ENCODE measurements around the gene DNER.
"Not testable (repeated sequence)": the region's sequence is repeated elsewhere in the genome, so short reads cannot be mapped to it uniquely, and the experiment has no call there.

The DNER gene

DNA sequence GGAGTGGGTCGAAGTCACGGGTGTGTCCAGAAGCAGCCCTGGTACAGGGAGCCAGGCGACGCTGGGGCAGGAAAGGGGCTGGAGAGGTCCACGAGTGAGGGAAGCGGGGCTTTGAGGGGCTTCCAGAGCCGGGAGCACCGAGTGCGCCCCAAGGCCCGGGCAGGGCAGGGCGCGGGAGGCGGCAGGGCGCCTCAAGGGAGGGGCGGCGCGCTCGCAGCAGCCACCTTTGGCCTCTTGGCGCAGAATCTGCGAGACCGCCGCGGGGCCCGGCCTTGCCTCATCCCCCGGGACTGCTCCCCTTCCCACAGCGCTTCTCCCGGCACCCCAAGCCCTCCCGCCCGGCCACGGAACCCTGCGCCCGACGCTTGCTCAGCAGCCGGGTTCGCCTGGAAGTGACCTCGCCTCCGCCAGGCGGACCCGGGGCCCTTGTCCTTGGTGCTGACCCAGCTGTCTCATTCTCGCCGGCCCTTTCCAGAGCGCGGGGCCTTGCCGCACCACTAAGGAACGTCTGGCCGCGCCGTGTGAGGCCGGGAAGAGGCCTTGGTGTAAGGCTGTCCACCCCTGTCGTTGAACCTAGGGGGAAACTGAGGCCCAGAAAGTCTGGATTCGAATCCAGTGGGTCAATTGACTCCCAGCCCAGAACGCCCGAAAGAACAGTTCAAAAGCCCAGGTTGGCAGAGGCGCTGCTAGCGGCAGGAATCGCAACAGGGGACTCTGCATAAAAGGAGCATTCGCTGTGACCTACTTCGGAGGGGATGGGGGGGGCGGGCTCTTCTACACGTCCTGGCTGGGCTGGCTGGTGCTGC is 584 bp upstream of the DNER start:
- no peak for DNase-seq

DNA sequence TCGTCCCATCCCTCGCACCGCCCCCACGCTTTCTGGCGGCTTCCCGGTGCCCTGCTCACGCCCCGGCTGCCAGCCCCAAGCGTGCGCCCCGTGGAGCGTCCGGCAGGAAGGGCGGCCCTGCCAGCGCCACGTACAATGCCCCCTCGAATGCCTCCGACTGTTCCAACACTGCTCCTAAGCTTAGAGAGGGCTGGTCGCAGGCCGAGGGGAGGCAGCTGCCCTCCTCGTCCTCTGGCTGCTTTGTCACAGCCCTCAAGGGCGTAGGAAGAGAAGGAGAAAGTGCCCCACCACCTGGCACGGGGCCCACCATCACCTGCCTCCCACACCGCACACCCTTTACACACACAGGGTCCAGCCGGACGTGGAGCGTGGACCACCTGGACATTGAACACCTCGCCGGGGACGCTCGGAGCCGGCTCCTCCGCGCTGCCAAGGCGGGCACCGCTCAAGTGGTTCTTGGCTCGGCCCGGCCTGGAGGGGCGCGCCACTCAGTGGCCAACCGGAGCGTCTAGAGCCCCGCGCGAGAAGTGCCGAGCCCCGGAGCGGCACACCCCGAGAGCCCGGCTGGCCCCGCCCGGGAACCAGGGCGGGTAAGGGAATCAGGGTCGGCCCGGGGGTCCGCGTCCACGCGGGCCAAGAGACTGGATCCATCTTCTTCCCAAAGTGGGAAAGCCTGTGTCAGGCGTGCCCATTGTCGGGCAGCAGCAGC is 830 bp downstream of the DNER start:
- no peak for DNase-seq

DNA sequence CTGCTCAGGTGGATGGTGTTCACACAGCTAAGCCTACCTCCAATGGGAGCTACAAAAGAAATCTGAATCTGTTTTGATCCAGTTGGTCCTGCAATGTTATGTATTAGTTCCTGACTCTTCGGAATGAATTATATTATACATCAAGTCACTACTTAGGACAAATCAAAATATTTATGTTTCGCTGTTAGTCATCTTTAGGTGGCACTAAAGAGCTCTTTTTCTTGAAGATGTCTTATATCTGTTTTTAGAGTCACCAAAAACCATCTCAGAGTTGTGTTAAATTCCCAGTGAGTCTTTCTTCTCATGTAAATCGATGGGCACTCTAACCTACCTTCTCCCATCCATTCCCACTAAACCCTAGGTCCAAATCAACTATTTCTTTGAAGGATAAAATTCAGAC is 2.2 kb downstream of the DNER start:
- no peak for DNase-seq

DNA sequence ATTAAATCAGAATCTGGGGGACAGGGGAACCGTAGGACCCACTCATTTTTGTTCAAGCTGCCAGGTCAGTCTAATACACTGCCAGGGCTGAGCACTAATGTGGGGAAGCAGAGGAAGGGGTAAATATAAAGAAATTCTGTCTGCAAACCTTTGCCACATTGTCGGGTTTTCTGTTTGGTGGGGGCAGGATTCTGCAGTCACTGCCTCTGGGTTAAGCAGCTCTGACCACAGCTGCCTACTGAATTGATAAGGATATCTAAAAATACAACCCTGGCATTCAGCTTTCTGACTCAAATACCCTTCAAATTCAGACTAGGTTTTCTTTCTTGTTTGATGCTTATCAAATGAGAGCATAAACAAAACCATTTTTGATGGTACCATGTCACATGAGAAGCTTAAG is 6.0 kb downstream of the DNER start:
- no peak for DNase-seq

DNA sequence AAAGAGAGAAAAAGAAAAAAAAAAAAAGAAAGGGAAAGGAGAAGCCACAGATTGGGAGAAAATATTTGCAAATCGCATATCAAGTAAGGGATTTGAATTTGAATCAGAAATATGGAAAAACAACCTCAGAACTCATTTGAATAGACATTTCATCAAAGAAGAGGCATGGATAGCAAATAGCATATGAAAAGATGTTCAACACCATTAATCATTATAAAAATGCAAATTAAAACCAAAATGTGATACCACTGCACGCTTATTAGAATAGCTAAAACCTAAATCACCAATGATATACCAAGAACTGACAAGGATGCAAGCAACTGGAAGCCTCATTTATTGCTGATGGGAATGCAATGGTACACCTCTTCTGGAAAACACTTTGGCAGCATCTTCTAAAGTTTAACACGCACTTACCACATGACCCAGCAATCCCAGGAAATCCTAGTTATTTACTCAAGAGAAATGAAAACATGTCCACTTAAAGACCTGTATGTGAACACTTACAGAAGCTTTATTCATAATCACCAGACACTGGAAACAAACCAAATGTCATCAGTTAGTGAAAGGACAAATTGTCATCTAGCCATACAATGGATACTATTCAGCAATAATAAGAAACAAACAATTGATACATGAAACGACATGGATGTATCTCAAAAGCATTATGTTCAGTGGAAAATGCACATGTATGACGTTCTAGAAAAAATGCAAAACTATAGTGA is 10.3 kb downstream of the DNER start:
- DNase-seq: no peak

DNA sequence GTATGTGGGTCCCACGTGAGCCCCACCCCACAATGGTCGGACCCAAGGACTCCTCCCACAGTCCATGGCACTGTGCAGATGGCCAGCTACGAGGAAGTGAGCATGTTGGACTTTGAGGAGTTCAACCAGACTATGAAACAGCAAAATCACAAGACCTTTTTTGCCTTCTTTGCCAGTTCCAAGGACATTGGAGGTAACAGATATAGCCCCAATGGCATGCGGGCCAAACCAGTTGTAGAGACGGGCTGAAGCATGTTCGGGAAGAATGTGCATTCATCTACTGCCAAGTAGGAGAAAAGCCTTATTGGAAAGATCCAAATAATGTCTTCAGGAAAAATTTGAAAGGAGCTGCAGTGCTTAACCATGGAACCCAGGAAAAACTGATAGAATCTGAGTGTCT is 12.6 kb downstream of the DNER start:
- DNase-seq: no peak

DNA sequence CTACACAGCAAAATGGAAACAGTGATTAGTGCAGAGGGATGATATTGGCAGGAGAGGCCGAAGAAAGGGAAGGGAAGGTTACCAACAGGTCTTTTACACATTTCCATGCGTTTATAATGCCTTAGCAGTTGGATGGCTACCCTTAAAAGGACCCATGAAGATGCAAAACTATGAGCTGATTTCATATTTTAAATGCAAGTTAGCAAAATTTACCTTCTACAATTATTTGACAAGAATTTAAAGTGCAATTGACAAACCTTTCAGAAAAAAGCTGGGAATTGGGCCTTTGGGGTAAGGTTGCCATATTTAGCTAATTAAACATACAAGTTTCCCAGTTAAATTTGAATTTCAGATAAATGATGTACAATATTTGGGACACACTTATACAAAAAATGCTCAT is 13.3 kb downstream of the DNER start:
- DNase-seq: no peak

DNA sequence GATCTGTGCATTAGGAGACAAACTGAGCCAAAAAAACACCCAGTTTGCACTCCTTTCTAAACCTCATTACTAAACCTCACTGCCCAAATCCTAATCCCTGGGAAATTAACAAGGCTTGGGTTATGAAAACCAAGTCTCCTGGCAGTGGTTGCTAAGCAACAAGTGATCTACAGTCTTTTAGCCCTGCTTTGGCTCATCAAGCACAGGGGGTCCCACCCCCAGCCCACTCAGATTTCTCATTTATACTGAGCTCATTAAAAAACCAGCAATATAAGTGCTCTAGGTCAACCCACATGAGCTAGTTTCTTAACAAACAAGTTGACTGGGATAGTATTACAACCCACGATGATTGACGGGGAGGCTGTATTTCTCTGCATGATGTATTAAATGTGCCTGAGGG is 18.4 kb downstream of the DNER start:
- no peak for DNase-seq

DNA sequence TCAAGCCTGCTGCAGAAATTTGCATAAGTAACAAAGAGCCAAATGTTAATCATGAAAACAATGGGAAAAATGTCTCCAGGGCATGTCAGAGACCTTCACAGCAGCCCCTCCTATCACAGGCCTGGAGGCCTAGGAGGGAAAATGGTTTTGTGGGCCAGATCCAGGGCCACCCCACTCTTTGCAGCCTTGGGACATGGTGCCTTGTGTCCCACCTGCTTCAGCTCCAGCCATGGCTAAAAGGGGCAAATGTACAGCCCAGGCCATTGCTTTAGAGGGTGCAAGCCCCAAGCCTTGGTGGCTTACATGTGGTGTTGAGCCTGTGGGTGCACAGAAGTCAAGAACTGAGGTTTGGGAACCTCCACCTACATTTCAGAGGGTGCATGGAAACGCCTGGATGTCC is 20.5 kb downstream of the DNER start:
- not testable (repeated sequence) for DNase-seq

DNA sequence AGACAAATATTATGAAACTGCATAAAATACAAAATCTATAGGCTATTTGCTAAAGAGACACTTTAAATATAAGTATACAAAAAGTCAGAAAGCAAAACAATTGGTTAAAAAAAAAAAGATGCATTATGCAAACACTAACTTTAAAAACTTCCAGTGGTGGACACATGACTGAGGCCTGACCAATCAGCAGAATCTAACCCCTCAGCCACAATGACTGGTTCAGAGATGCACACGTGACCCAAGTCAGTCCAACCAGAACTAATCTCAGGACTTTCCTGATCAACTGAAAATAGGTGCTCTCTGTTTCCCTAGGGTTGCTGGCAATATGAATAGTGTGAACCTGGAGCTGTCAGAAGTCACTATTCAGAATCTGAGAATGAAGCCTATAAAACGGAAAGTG is 22.7 kb downstream of the DNER start:
- DNase-seq: no peak

DNA sequence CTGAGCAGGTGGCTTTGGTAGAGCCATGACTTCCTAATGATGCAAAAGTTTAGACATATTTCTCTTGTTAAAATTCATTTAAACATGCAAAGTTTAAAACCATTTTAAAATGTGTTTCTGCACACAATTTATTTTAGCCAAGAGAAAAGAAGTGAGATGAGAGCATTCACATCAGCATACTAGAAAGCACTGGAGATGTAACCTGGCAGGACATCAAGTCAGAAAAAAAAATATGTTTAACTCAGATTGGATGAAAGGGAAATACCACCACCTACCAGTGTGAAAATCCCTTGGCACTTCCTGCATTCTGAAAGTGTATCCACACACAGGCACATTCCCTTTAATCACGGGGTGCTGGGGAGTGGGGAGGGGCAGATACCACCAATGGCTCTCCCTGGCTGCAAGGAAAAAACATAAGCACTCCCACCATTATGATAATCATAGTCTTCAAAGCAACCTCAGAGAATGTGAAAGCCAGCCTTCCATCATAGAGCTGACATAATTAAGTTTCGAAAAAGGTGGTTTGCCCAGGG is 25.0 kb downstream of the DNER start:
- no peak for DNase-seq

DNA sequence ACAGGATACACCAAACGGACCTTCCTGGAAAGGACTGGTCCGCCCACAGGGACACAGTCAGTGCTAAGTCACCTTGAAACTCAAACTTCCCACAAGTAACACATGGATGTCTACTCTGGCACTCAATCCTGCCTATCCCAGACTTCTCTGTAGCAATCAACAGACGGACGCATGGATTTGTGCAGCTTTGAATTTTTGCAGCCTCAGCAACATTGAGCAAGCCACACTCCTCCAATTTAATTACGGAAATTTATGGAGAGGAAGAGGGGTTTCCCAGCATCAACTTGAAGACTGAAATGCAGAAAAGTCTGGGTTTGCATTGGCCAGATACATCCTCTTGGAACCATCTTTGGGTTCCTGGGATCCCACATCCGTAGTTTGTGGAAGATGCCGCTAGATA is 26.2 kb downstream of the DNER start:
- DNase-seq: no peak

DNA sequence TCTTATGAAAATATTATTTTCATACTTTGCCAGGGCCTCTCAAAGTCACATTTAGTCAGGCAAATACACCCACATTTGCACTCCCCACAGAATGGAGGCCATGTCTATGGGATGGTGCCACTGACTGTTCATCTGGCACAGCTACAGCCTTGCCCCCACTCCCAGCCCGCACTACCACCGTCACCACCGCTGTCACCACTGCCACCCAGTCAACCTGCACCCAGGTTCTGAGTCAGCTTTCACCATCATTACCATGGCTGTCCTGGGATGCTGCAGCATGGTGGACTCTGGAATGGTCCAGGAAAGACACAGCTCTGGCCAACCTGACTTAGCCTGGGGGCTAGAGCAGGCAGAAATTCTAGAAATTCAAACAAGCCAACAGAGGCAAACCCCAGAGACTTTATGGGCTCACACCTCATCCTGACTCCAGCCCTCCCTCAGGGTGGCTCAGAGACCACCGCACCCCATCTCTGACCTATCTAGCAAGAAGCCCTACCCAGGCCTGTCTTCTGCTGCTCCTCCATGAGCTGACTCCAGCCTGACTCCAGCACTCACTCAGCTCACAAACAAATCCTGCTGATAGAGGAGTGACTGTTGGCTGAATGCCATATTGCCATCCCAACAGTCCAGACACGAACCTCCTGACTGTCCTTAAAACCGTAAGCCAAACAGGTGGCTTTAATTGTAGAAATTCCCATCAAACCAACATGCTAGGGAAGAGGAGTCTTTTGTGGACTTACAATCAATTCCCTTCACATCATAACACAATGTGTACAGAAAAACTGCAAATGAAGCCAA is 28.0 kb downstream of the DNER start:
- no peak for DNase-seq

DNA sequence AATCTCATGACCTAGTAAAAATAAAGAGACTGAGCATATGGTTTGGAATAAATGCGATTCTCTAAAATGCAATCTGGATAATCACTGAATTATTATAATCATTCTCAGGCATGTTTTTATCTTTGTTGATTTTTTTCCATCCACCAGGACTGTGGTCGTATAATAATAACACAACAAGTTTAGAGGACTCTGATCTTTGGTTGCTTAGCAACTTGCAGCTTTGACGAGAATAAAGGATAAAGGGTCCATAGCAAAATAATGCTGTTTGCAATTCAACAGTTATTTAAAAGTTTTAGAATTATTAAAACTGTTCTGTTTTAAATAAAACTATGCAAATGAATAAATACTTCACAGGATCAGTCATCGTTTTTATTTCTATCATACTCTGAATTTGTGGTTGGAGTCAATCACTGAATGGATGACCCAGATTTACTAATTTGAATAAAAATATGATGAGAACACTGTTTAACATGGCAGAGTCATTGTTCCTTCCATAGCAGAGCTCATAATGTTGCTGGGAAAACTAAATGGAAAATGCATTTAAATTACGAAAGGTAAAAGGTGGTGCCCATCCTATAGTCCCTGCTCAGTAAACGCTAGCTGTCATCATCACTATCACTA is 29.3 kb downstream of the DNER start:
- DNase-seq: no peak

DNA sequence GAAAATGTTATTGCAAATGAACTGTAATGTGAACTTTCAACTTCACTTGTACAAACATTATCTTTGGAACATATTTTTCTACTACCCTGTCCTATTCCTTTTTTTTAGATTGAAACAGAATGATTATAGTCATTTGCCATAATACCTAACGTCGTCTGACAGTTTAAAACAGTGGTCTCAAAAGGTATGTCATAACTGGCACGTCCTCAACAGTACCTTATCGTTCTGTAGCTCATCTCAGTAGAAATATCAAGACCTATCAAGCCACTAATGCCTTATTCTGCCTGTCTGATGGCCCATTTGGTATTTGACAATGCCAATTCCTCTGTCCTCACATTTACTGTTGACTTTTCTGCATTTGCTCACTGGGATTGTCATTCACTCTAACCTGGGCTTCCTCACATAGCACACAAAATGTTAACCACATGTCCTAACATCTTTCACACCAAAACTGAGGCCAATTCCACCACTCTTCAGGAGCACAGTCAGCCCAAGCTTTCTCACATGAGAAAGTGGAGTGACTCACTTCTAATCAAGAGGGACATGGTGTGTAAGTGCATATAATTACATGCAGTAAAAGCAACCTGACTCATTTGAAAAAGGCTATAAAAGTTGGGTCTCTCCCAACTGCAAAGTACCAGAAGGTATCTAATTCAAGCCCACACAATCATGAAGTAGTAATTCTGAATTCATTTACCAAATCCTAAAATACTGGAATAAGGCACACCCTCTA is 34.8 kb downstream of the DNER start:
- DNase-seq: no peak

DNA sequence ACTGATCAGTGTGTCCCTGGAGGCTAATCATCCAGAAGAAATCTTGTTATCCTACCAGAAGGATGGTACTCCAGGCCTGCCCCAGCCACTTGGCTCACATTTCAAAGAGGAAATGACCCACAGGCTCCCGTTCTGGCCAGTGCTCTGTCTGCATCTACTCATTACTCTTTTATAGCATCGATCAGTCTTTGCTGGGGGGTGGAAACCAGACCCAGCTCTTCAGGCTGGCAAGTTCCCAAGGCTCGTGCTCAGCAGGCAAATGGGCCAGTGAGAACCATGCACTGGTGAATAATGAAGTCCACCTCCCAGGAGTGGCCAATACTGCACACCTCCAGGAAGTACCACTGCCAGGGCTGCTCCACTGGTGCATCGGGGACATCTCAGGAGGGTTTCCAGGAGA is 38.8 kb downstream of the DNER start:
- no peak for DNase-seq

DNA sequence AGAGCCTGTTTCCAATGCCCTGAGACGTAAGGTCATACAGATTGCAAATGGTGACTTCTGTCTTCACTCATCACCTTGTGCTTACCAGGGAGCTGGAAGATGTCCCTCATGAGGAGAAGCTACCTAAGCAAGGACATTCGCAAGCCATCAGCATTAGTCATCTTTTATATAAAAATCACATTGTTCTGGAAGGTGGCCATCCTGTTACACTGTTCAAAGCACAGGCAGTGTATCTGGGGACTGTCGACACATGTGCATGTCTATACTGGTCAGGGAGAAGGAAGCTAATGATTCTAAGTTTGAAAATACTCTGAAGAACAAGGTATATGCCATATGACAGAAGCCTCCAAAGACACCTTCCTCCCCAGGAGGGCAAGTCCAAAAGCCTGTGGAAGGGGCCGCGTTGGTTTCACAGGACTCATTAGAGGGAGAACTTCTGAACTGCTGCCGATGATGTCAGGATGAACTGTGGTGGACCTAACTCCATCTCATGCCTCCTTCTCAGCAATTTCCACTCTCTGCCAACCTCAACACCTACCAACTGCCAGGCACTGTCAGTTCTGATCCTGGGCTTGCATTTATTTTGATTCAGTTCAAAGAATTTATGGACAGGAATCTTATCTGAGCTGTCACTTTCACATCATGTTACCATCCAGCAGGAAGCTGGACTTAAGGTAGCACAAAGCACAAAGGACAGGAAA is 39.4 kb downstream of the DNER start:
- DNase-seq: no peak

DNA sequence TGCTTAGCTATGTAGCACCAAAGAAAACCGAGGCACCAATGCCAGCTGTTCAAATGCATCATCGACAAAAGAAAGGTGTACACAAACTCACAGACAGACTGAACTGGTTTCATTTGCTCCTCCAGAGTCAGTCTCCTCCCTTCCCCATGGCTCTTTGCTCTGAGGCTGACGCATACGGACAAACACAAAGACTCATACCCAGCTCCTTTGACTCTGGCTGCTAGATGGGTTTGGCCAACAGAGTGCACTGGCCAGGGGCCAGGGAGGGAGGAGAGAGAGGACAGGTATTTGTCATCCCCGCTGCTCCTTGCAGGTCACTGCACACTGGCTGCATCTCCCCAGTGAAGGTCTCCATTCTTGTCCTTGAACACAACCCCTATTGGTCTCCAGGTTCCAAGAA is 40.7 kb downstream of the DNER start:
- DNase-seq: no peak

DNA sequence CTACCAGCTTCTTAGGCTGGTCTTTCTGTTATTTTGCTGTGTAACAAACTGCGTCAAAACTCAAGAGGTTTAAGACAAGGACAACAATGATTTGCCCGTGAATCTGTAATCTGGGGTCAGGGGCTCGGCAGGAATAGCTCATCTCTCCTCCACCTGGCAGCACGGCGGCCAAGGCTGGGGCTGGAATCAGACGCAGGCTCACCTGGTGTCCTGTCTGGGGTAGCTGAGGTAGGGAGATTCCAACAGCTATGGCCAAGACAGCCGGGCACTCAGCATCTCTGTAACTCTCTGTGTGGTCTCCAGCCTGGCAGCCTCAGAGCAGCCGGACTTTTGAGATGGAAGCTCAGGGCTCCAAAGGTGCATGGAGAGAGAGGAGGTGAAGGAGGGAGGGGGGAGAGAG is 42.3 kb downstream of the DNER start:
- DNase-seq: no peak

DNA sequence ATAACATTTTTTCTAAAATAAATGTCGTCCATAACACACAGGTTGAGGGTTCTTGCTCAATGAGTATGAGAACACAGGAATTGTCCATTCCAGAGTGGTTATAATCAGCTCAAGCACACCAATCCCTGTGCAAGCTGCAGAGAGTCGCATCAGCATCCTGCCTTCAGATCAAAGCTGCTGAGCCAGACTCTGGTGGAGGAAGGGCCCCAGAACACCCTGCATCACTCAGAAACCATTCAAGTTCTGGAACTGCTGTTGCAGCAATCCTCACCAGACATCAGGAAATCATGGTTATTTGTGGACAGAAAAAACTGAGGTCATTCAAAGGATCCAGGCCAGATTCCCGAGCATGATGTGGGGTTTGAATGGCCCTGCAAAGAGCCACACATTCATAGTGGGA is 44.5 kb downstream of the DNER start:
- DNase-seq: no peak

DNA sequence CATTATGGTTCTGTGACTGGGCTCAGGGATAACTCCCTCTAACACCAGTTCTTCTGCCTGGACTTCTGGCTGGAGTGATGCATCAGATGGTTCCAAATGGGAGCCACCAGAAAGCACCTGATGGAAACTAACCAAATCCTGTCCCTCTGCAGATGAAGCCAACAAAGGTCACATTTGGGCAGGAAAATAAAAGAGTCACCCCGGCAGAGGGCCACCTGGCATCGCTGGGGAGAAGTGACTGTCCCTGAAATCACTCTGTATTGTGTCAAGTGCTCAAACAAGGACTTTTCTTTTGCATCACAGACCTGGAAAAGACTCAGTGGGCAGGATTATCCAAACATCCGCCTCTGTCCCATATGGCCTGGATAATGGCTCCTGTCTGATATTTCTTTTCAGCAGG is 47.5 kb downstream of the DNER start:
- no peak for DNase-seq

Data from NCI-H1694 (cell line).